Gastrocnemius medialis (tissue), 4 donors: ENCODE results near the gene SARS2. TPM values are rescaled to one million over a fixed set of nuclear protein-coding genes. Genes with fewer than 3 reads are reported as not detected.

Experiments used
- ATAC-seq, 2 donors: fragments of 150-250 bp; one replicate each; pipeline ENCODE4 v1.9.1; 2016
- DNase-seq, 2 donors: peaks; one replicate each; pipeline ENCODE4 v3.0.0-alpha.2; 2019
- H3K27ac ChIP-seq, 4 donors: fragments of 200-600 bp; sonication (generic); 1 replicate in 1 of 4; 2 replicates in 3 of 4; pipeline ENCODE4 v1.5.1; 2016 to 2018; ENCODE audit warnings: mild to moderate bottlenecking in 2 of 4, moderate library complexity in 1 of 4
- H3K27me3 ChIP-seq, 3 donors: fragments of 200-600 bp; sonication (generic) in 2 of 3; 1 replicate in 1 of 3; 2 replicates in 2 of 3; pipeline versions ENCODE4 v1.5.1 to v1.6.0; 2016 to 2019; ENCODE audit warnings: mild to moderate bottlenecking in 1 of 3, moderate library complexity in 1 of 3
- H3K36me3 ChIP-seq, 2 donors: fragments of 200-600 bp; sonication (generic) in 1 of 2; one replicate each; pipeline ENCODE4 v1.5.1; 2017 to 2018
- H3K4me1 ChIP-seq, 2 donors: fragments of 200-600 bp; sonication (generic) in 1 of 2; one replicate each; pipeline ENCODE4 v1.5.1; 2016 to 2017; ENCODE audit warnings: mild to moderate bottlenecking in 2 of 2
- H3K4me3 ChIP-seq, 4 donors: fragments of 200-600 bp; sonication (generic) in 3 of 4; 1 replicate in 1 of 4; 2 replicates in 3 of 4; pipeline ENCODE4 v1.5.1; 2016 to 2019; ENCODE audit warnings: mild to moderate bottlenecking in 2 of 4
- H3K9me3 ChIP-seq, 3 donors: fragments of 200-600 bp; sonication (generic) in 2 of 3; 1 replicate in 1 of 3; 2 replicates in 2 of 3; pipeline ENCODE4 v1.5.1; 2016 to 2019
- POLR2A ChIP-seq, 2 donors: fragments of 450-650 bp; IDR thresholded peaks; one replicate each; pipeline ENCODE4 v1.6.1; 2017; ENCODE audit warnings: antibody characterized with exemption in 2 of 2, mild to moderate bottlenecking in 2 of 2, moderate library complexity in 2 of 2
- in situ Hi-C, 4 donors: fragments of 200-750 bp; cut with MboI; loops; one replicate each; pipeline versions ENCODE4 v1.15.0 to v1.8.0; 2017; ENCODE audit warnings: low sequenced_read_pairs in 4 of 4
- intact Hi-C: fragments of 100-400 bp; cut with DNase I; formaldehyde crosslinking; loops from one replicate; pipeline ENCODE4 v1.15.1; 2023; ENCODE audit warnings: low total_unique reads
- total RNA-seq, 4 donors: library from RNA; depleted of rRNA; stranded (reverse); fragments of >200 nt; gene quantifications; one replicate each; pipeline versions ENCODE4 v1.1.0 to v1.2.3, GENCODE V29; 2016
- TF ChIP-seq, protein P1 (sequence below), 5 experiments: fragments of 450-650 bp in 3 of 5; fragments of 200-600 bp in 2 of 5; sonication (generic) in 2 of 5; IDR thresholded peaks in 4 of 5; conservative IDR thresholded peaks in 1 of 5; 1 replicate in 4 of 5; 2 replicates in 1 of 5; pipeline ENCODE4 v1.5.1; 2016 to 2019; ENCODE audit warnings: antibody characterized with exemption in 5 of 5, mild to moderate bottlenecking in 3 of 5, moderate library complexity in 3 of 5

SARS2 gene
- total RNA-seq, 4 donors from 2014 or later: 12.1 to 30.0 (median 27.8) TPM

DNA sequence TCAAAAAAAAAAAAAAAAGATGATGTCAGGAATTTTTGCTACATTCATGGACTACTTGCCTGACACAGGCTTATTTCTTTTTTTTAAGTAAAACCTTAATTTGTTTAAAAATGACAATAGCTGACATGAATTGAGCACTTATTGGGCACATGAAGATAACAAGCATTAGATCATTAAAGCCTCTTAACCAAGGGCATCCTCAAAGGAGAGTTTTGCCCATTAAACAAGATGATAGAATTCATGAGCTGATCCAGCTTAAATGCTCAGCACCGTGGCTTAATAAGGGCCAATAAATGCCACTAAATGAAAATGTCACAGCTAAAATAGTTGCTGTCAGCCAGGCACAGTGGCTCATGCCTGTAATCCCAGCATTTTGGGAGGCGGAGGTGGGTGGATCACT is 25.7 kb upstream of the SARS2 start:
- DNase-seq (no peak), ATAC-seq (no peak)
- intact Hi-C loops: no loop called here
- Histone ChIP-seq H3K4me1 (no peaks in the 10 kb centered on the region), H3K27ac (no peak overlapping the region), H3K4me3 (no peak overlapping the region), H3K9me3 (no peaks in the 10 kb centered on the region), H3K27me3 (no peaks in the 10 kb centered on the region), H3K36me3 (no peaks in the 10 kb centered on the region)
- TF ChIP-seq POLR2A (IDR thresholded peaks at IDR 0.05): no peak
- TF ChIP-seq, protein P1, sequence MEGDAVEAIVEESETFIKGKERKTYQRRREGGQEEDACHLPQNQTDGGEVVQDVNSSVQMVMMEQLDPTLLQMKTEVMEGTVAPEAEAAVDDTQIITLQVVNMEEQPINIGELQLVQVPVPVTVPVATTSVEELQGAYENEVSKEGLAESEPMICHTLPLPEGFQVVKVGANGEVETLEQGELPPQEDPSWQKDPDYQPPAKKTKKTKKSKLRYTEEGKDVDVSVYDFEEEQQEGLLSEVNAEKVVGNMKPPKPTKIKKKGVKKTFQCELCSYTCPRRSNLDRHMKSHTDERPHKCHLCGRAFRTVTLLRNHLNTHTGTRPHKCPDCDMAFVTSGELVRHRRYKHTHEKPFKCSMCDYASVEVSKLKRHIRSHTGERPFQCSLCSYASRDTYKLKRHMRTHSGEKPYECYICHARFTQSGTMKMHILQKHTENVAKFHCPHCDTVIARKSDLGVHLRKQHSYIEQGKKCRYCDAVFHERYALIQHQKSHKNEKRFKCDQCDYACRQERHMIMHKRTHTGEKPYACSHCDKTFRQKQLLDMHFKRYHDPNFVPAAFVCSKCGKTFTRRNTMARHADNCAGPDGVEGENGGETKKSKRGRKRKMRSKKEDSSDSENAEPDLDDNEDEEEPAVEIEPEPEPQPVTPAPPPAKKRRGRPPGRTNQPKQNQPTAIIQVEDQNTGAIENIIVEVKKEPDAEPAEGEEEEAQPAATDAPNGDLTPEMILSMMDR (IDR thresholded peaks at IDR 0.05 in 4 of 5, conservative IDR thresholded peaks at IDR 0.05 in 1 of 5): no peak
- in situ Hi-C loops: no loop called here

DNA sequence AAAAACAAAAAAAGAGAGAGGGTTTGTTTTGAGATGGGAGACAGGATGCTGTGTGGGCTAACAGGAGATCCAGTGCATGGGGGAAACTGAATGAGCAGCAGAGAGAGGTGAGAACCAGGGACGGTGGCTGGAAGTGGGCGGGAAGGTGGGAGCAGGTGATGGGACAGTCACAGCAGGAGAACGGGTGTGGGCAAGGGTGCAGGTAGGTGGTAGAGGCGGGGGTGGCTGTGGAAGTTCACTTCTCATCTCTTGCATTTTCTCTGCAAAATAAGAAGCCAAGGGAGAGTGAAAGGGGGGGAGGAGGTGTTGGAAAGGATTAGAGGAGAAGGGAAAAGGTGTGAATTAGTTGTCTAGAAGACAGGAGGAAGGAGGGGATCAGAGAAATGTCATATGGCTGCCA is 23.1 kb upstream of the SARS2 start:
- DNase-seq (no peak), ATAC-seq (no peak)
- no peaks in the 10 kb centered on the region for H3K9me3 ChIP-seq
- no peak for TF ChIP-seq POLR2A (IDR thresholded peaks at IDR 0.05)
- TF ChIP-seq, protein P1 (IDR thresholded peaks at IDR 0.05 in 4 of 5, conservative IDR thresholded peaks at IDR 0.05 in 1 of 5): no peak
- no peaks in the 10 kb centered on the region for H3K36me3 ChIP-seq
- intact Hi-C loops: no loop called here
- H3K4me1 ChIP-seq: no peaks in the 10 kb centered on the region
- no peak overlapping the region for H3K27ac ChIP-seq
- in situ Hi-C loops: no loop called here
- H3K27me3 ChIP-seq: peaks cover 0 to 9% (median 0%) of the 10 kb centered on the region in 3 donors
- no peak overlapping the region for H3K4me3 ChIP-seq

DNA sequence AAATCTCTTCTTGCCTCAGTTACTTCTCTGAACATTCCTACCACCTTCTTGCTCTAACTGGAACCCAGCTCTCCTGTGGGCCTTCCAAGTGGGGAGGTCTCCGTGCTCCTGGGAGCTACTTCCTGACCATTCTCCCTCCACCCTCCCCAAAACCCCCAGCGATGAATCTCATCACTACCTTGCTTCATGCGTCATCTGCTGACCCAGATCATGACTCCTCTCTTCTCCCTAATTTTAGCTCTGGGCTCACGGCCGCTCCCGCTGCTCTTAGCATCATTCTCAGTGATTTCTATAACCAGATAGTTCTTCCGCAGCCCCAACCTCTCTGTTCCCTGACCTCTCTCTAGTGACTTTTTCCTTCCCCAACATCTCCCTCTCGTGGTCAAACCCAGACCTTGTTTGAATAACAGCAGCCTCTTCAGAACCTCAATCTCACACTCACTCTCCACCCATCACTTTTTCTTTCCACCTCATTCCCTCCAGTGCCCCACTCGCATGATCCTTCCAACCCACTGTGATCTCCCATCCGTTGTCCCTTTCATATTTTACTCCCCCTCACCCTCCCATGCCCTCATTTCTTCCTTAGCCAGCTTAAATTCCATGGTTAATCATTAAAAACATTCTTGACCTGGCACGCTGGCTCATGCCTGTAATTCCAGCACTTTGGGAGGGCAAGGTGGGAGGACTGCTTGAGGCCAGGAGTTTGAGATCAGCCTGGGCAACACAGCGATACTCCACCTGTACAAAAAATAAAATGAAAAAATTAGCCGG is 22.0 kb upstream of the SARS2 start:
- H3K9me3 ChIP-seq: no peaks in the 10 kb centered on the region
- H3K36me3 ChIP-seq: no peaks in the 10 kb centered on the region
- TF ChIP-seq, protein P1 (IDR thresholded peaks at IDR 0.05 in 4 of 5, conservative IDR thresholded peaks at IDR 0.05 in 1 of 5): no peak
- ATAC-seq: no peak
- intact Hi-C loops: no loop called here
- H3K4me3 ChIP-seq: no peak overlapping the region
- H3K4me1 ChIP-seq: no peaks in the 10 kb centered on the region
- H3K27ac ChIP-seq: no peak overlapping the region
- in situ Hi-C loops: no loop called here
- DNase-seq: no peak
- peaks cover 0 to 9% (median 0%) of the 10 kb centered on the region in 3 donors for H3K27me3 ChIP-seq

DNA sequence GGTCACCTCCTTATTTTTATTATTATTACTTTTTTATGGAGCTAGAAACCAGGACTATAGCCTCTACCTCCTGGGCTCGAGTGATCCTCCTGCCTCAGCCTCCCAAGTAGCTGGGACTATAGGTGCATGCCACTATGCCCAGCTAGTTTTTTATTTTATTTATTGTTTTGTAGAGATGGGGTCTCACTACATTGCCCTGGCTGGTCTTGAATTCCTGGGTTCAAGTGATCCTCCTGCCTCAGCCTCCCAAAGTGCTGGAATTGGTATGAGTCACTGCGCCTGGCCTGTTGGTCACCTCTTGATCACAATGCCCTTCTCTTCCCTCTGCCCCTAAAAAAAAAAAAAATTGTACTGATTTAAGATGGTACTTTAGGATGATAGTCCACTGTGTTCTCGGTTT is 20.6 kb upstream of the SARS2 start:
- in situ Hi-C loops (no loop called here), intact Hi-C loops (no loop called here)
- no peak overlapping the region for H3K27ac ChIP-seq
- TF ChIP-seq, protein P1 (IDR thresholded peaks at IDR 0.05 in 4 of 5, conservative IDR thresholded peaks at IDR 0.05 in 1 of 5): no peak
- no peaks in the 10 kb centered on the region for H3K9me3 ChIP-seq
- no peak for ATAC-seq
- H3K27me3 ChIP-seq: peaks cover 0 to 9% (median 0%) of the 10 kb centered on the region in 3 donors
- DNase-seq: no peak
- no peaks in the 10 kb centered on the region for H3K36me3 ChIP-seq
- H3K4me3 ChIP-seq: no peak overlapping the region
- H3K4me1 ChIP-seq: no peaks in the 10 kb centered on the region
